ENCODE data around the gene PMEL.

DNA sequence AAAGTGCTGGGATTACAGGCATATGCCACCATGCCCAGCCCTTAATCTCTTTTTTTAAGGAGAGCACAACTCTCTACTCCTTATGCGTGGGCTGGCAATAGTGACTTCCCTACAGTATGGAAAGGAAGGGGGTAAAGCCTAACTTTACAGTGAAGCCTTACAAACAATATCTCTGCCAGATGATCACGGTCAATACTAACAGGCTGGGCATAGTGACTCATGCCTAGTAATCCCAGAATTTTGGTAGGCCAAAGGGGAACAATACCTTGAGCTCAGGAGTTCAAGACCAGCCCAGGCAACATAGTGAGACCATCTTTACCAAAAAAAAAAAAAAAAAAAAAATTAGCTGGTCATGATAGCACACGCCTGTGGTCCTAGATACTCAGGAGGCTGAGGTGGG lies 43.7 kb downstream of the PMEL start:
- TF ChIP-seq CTCF (IDR thresholded peaks at IDR 0.05), result no peak
- no peak for TF ChIP-seq GATA2 (CRISPR knock-in tag; IDR thresholded peaks at IDR 0.05)

Measured in SK-N-SH (cell line).